Loucy (cell line): ENCODE results near the gene PTGR3.
"Not testable (repeated sequence)": the region's sequence is repeated elsewhere in the genome, so short reads cannot be mapped to it uniquely, and the experiment has no call there.

Experiments
- H2AFZ ChIP-seq: fragments of 200-600 bp; sonication (generic); 2 replicates; pipeline ENCODE4 v1.6.0; 2016; ENCODE audit warnings: antibody characterized with exemption, mild to moderate bottlenecking, low read length, moderate library complexity
- H3F3A ChIP-seq: fragments of 200-600 bp; 2 replicates; pipeline ENCODE4 v1.6.0; 2016; ENCODE audit warnings: antibody characterized with exemption, low read depth, mild to moderate bottlenecking
- H3K27me3 ChIP-seq: fragments of 200-600 bp; sonication (generic); 2 replicates; pipeline ENCODE4 v1.6.1; 2014; ENCODE audit warnings: low read length, mild to moderate bottlenecking; ENCODE audit not compliant: insufficient read depth, poor library complexity, severe bottlenecking
- H3K36me3 ChIP-seq: fragments of 200-600 bp; sonication (generic); 2 replicates; pipeline ENCODE4 v1.6.1; 2016; ENCODE audit warnings: low read length; ENCODE audit not compliant: insufficient read depth
- H3K4me1 ChIP-seq: fragments of 200-600 bp; sonication (generic); 2 replicates; pipeline ENCODE4 v1.5.1; 2014; ENCODE audit warnings: low read length, mild to moderate bottlenecking; ENCODE audit not compliant: insufficient read depth, poor library complexity, severe bottlenecking
- H3K4me2 ChIP-seq: fragments of 200-600 bp; sonication (generic); 2 replicates; pipeline ENCODE4 v1.6.0; 2014; ENCODE audit warnings: antibody characterized with exemption, low read length, low read depth, mild to moderate bottlenecking; ENCODE audit not compliant: poor library complexity, severe bottlenecking
- H3K4me3 ChIP-seq: fragments of 200-600 bp; sonication (generic); 2 replicates; pipeline ENCODE4 v1.5.1; 2014; ENCODE audit warnings: low read length, mild to moderate bottlenecking, mixed read lengths; ENCODE audit not compliant: poor library complexity, severe bottlenecking
- H3K79me2 ChIP-seq: fragments of 200-600 bp; sonication (generic); 2 replicates; pipeline ENCODE4 v1.6.1; 2014; ENCODE audit warnings: low read length; ENCODE audit not compliant: insufficient read depth
- H3K9ac ChIP-seq: fragments of 200-600 bp; sonication (generic); 2 replicates; pipeline ENCODE4 v1.6.0; 2014; ENCODE audit warnings: mild to moderate bottlenecking, low read depth, low read length, moderate library complexity; ENCODE audit not compliant: poor library complexity, severe bottlenecking
- H3K9me2 ChIP-seq: fragments of 200-600 bp; sonication (generic); replicated peaks from 2 replicates; pipeline ENCODE4 v1.6.1; 2016; ENCODE audit warnings: low read depth, low read length, mixed read lengths
- H3K9me3 ChIP-seq: fragments of 200-600 bp; sonication (generic); 2 replicates; pipeline ENCODE4 v1.6.1; 2014; ENCODE audit warnings: mild to moderate bottlenecking, antibody characterized with exemption, low read length, low read depth; ENCODE audit not compliant: insufficient read depth
- H4K20me1 ChIP-seq: fragments of 200-600 bp; sonication (generic); 2 replicates; pipeline ENCODE4 v1.6.0; 2014; ENCODE audit warnings: antibody characterized with exemption, low read length, mild to moderate bottlenecking; ENCODE audit not compliant: insufficient read depth, poor library complexity, severe bottlenecking
- CTCF ChIP-seq: fragments of 200-600 bp; sonication (generic); conservative IDR thresholded peaks from 2 replicates; pipeline ENCODE4 v1.5.1; 2014; ENCODE audit warnings: mild to moderate bottlenecking, antibody characterized with exemption, low read length
- EZH2phosphoT487 ChIP-seq: fragments of 200-600 bp; IDR thresholded peaks from 2 replicates; pipeline ENCODE4 v1.6.1; 2018; ENCODE audit warnings: antibody characterized with exemption, mild to moderate bottlenecking, moderate library complexity, borderline replicate concordance

PTGR3 gene

DNA sequence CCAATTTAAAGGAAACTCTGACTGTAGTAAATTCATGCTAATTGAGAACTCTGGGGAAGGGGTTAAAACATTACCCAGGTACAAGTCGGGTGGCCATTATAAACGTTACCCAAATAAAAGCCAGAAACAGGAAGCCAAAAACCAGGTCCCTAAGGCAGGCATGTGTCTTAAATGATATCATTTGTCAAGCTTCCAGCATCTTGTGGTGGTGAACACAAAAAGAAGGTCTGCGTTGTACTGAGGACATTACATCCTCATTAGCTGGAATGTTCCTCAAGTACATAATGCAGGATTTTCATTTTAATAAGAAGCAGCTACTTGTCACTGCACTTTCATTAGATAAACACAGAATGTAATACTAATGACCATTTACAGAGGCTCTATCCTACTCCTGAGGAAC lies 10.9 kb downstream of the PTGR3 start:
- H3F3A ChIP-seq: peaks cover 6% of the 10 kb centered on the region; the same call in 1 of the 2 replicates
- H3K79me2 ChIP-seq: peaks cover 35% of the 10 kb centered on the region
- H3K27me3 ChIP-seq: no peaks in the 10 kb centered on the region
- H3K36me3 ChIP-seq: peaks cover 12% of the 10 kb centered on the region; the same call in 1 of the 2 replicates
- peaks cover 62% of the 10 kb centered on the region for H3K4me1 ChIP-seq
- no peaks in the 10 kb centered on the region for H3K9me3 ChIP-seq
- H3K4me2 ChIP-seq: peak overlapping the region; percentile 46
- no peak overlapping the region for H3K9ac ChIP-seq
- TF ChIP-seq CTCF (no peak), EZH2phosphoT487 (no peak)
- H2AFZ ChIP-seq: no peak overlapping the region
- H3K9me2 ChIP-seq: no peaks in the 10 kb centered on the region
- H3K4me3 ChIP-seq: peak overlapping the region; percentile 26
- peaks cover 43% of the 10 kb centered on the region for H4K20me1 ChIP-seq

GRCh38 chr18:75192899-75193298 lies 16.0 kb downstream of the PTGR3 start:
- Histone ChIP-seq H3K79me2 (no peaks in the 10 kb centered on the region), H3K27me3 (no peaks in the 10 kb centered on the region), H2AFZ (no peak overlapping the region), H3K4me3 (no peak overlapping the region), H3K9me2 (no peaks in the 10 kb centered on the region), H3K4me1 (peaks cover 11% of the 10 kb centered on the region), H3K9ac (no peak overlapping the region), H3F3A (no peaks in the 10 kb centered on the region), H4K20me1 (peaks cover 4% of the 10 kb centered on the region), H3K4me2 (no peak overlapping the region), H3K9me3 (no peaks in the 10 kb centered on the region), H3K36me3 (no peaks in the 10 kb centered on the region)
- TF ChIP-seq CTCF (no peak), EZH2phosphoT487 (no peak)

- Histone ChIP-seq H3K79me2 (no peaks in the 10 kb centered on the region), H3K9me3 (no peaks in the 10 kb centered on the region), H3K4me2 (no peak overlapping the region), H4K20me1 (no peaks in the 10 kb centered on the region), H3K9ac (no peak overlapping the region), H3F3A (no peaks in the 10 kb centered on the region), H3K4me3 (no peak overlapping the region), H3K27me3 (no peaks in the 10 kb centered on the region), H2AFZ (no peak overlapping the region), H3K4me1 (no peaks in the 10 kb centered on the region), H3K36me3 (no peaks in the 10 kb centered on the region), H3K9me2 (no peaks in the 10 kb centered on the region)
- TF ChIP-seq EZH2phosphoT487 (no peak), CTCF (no peak)
Observed at GRCh38 chr18:75189696-75190095, 19.2 kb downstream of the PTGR3 start.

GRCh38 chr18:75187702-75188101 lies 21.2 kb downstream of the PTGR3 start:
- not testable (repeated sequence) for H3K4me2 ChIP-seq, H3F3A ChIP-seq, H3K36me3 ChIP-seq, H4K20me1 ChIP-seq, H2AFZ ChIP-seq, H3K4me1 ChIP-seq, H3K27me3 ChIP-seq, H3K79me2 ChIP-seq, H3K9me2 ChIP-seq, H3K9ac ChIP-seq, H3K4me3 ChIP-seq, H3K9me3 ChIP-seq
